ENCODE results near the gene ST7L.

ST7L gene

DNA sequence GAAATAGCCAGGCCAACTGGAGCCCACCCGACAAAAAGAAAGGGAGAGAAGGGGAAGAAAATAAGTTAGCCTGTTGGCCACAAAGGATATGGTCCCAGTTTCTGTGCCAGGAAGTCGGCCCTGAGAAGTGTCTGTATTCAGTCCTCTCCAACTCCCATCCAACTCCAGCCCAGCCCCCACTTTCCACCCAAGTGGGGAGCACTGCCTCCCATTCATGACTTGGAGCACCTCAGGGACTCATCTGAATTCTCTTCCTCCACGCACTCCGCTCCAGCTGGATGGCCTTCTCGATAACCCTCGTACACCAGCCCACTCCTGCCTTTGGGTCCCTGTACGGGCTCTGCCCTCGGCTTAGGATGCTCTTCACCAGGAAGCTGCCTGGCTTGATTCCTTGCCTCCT lies 112.2 kb downstream of the ST7L start:
- no peaks in the 10 kb centered on the region for H3K4me1 ChIP-seq (ENCODE audit: insufficient read depth, low read length)
- H3K4me3 ChIP-seq (ENCODE audit: low read depth in 1 of 2, low read length in 2 of 2), result no peak overlapping the region
- ATAC-seq (ENCODE audit: insufficient read depth, low read depth) (no peak), DNase-seq (no peak)
- no peak overlapping the region for H3K27ac ChIP-seq (ENCODE audit: low read length)
- no peaks in the 10 kb centered on the region for H4K20me1 ChIP-seq (ENCODE audit: insufficient read depth, low read length)
- H3K4me2 ChIP-seq (ENCODE audit: insufficient read depth, low read length), result no peak overlapping the region
- H2AFZ ChIP-seq (ENCODE audit: low read depth, low read length), result no peak overlapping the region
- no peaks in the 10 kb centered on the region for H3K79me2 ChIP-seq (ENCODE audit: insufficient read depth, low read length)
- no peak for TF ChIP-seq EZH2 (IDR thresholded peaks at IDR 0.05; ENCODE audit: borderline replicate concordance, low read depth, low read length, severe bottlenecking)
- TF ChIP-seq, protein P1, sequence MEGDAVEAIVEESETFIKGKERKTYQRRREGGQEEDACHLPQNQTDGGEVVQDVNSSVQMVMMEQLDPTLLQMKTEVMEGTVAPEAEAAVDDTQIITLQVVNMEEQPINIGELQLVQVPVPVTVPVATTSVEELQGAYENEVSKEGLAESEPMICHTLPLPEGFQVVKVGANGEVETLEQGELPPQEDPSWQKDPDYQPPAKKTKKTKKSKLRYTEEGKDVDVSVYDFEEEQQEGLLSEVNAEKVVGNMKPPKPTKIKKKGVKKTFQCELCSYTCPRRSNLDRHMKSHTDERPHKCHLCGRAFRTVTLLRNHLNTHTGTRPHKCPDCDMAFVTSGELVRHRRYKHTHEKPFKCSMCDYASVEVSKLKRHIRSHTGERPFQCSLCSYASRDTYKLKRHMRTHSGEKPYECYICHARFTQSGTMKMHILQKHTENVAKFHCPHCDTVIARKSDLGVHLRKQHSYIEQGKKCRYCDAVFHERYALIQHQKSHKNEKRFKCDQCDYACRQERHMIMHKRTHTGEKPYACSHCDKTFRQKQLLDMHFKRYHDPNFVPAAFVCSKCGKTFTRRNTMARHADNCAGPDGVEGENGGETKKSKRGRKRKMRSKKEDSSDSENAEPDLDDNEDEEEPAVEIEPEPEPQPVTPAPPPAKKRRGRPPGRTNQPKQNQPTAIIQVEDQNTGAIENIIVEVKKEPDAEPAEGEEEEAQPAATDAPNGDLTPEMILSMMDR (IDR thresholded peaks at IDR 0.05; ENCODE audit: borderline replicate concordance, extremely low read depth, low read length, poor library complexity, severe bottlenecking), result no peak
- H3K9me3 ChIP-seq (ENCODE audit: insufficient read depth, low read length, severe bottlenecking), result no peaks in the 10 kb centered on the region
- no peak overlapping the region for H3K9ac ChIP-seq (ENCODE audit: low read depth, low read length)
- peaks cover 15% of the 10 kb centered on the region for H3K27me3 ChIP-seq (ENCODE audit: insufficient read depth, low read length, poor library complexity)
- H3K36me3 ChIP-seq (ENCODE audit: insufficient read depth, low read length), result no peaks in the 10 kb centered on the region

DNA sequence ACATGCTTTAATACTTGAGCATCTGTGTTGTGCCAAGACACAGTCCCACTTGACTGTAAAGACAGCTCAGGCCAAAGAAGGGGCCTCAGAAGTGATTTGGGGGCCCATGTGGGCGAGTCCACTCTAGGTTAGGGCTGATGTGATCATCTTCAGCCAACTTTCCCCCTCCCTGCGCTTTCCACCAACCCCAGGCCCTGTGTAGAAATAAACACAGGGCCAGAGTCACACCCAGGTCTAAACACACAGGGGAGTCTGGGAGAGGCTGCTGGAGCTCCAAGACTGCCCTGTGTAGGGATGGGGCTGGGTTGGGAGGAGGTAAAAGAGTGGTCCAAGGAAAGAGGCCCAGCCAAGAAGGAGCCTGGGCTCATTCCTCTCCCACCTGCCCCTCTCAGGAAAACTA lies 112.6 kb downstream of the ST7L start:
- H3K9me3 ChIP-seq (ENCODE audit: insufficient read depth, low read length, severe bottlenecking), result no peaks in the 10 kb centered on the region
- H3K4me3 ChIP-seq (ENCODE audit: low read depth in 1 of 2, low read length in 2 of 2), result no peak overlapping the region
- no peak overlapping the region for H3K9ac ChIP-seq (ENCODE audit: low read depth, low read length)
- no peak overlapping the region for H3K4me2 ChIP-seq (ENCODE audit: insufficient read depth, low read length)
- H3K27me3 ChIP-seq (ENCODE audit: insufficient read depth, low read length, poor library complexity), result peaks cover 19% of the 10 kb centered on the region
- no peaks in the 10 kb centered on the region for H3K79me2 ChIP-seq (ENCODE audit: insufficient read depth, low read length)
- no peaks in the 10 kb centered on the region for H3K36me3 ChIP-seq (ENCODE audit: insufficient read depth, low read length)
- H2AFZ ChIP-seq (ENCODE audit: low read depth, low read length), result no peak overlapping the region
- ATAC-seq (ENCODE audit: insufficient read depth, low read depth) (no peak), DNase-seq (no peak)
- no peaks in the 10 kb centered on the region for H3K4me1 ChIP-seq (ENCODE audit: insufficient read depth, low read length)
- H4K20me1 ChIP-seq (ENCODE audit: insufficient read depth, low read length), result no peaks in the 10 kb centered on the region
- no peak overlapping the region for H3K27ac ChIP-seq (ENCODE audit: low read length)
- TF ChIP-seq, protein P1 (IDR thresholded peaks at IDR 0.05; ENCODE audit: borderline replicate concordance, extremely low read depth, low read length, poor library complexity, severe bottlenecking), result no peak
- TF ChIP-seq EZH2 (IDR thresholded peaks at IDR 0.05; ENCODE audit: borderline replicate concordance, low read depth, low read length, severe bottlenecking), result no peak

DNA sequence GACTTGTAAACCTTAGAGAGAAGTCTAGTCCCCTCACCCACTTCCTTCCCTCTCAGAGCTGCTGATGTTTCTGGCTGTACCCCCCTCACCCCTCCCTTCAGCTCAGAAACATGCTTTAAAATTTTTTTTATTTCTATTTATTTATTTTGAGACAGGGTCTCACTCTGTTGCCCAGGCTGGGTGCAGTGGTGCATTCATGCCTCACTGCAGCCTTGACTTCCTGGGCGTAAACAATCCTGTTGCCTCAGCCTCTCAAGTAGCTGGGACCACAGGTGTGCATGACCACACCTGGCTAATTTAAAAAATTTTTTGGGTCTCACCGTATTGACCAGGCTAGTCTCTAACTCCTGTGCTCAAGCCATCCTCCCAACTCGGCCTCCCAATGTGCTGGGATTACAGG lies 113.1 kb downstream of the ST7L start:
- ATAC-seq (ENCODE audit: insufficient read depth, low read depth) (no peak), DNase-seq (no peak)
- H3K4me3 ChIP-seq (ENCODE audit: low read depth in 1 of 2, low read length in 2 of 2), result no peak overlapping the region
- no peaks in the 10 kb centered on the region for H3K36me3 ChIP-seq (ENCODE audit: insufficient read depth, low read length)
- H3K4me2 ChIP-seq (ENCODE audit: insufficient read depth, low read length), result no peak overlapping the region
- H3K27me3 ChIP-seq (ENCODE audit: insufficient read depth, low read length, poor library complexity), result peaks cover 21% of the 10 kb centered on the region
- no peaks in the 10 kb centered on the region for H3K79me2 ChIP-seq (ENCODE audit: insufficient read depth, low read length)
- no peaks in the 10 kb centered on the region for H4K20me1 ChIP-seq (ENCODE audit: insufficient read depth, low read length)
- no peak overlapping the region for H3K9ac ChIP-seq (ENCODE audit: low read depth, low read length)
- no peaks in the 10 kb centered on the region for H3K4me1 ChIP-seq (ENCODE audit: insufficient read depth, low read length)
- TF ChIP-seq, protein P1 (IDR thresholded peaks at IDR 0.05; ENCODE audit: borderline replicate concordance, extremely low read depth, low read length, poor library complexity, severe bottlenecking), result no peak
- TF ChIP-seq EZH2 (IDR thresholded peaks at IDR 0.05; ENCODE audit: borderline replicate concordance, low read depth, low read length, severe bottlenecking), result no peak
- no peaks in the 10 kb centered on the region for H3K9me3 ChIP-seq (ENCODE audit: insufficient read depth, low read length, severe bottlenecking)
- no peak overlapping the region for H2AFZ ChIP-seq (ENCODE audit: low read depth, low read length)
- H3K27ac ChIP-seq (ENCODE audit: low read length), result no peak overlapping the region

DNA sequence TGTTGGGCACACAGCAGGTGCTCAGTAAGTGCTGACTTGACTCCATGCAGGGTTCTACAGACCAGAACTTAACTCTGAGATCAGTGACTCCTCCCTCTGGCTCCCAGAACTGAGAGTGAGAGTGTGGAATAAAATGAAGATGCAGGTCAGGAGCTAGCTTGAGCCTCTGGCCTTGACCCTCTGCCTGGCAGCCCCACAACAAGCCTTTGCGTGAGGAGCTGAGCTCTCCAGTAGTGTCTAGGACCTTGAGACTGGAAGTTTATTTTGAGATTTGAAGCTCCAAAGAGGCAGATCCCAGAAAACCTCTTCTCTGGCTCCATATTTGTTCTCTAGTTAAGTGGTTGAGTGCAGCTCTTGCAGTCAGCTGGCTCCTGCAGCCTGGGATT lies 113.5 kb downstream of the ST7L start:
- Histone ChIP-seq H3K9me3 (ENCODE audit: insufficient read depth, low read length, severe bottlenecking) (no peaks in the 10 kb centered on the region), H3K36me3 (ENCODE audit: insufficient read depth, low read length) (no peaks in the 10 kb centered on the region), H3K9ac (ENCODE audit: low read depth, low read length) (no peak overlapping the region), H3K27ac (ENCODE audit: low read length) (no peak overlapping the region), H3K4me3 (ENCODE audit: low read depth in 1 of 2, low read length in 2 of 2) (no peak overlapping the region), H3K4me1 (ENCODE audit: insufficient read depth, low read length) (no peaks in the 10 kb centered on the region), H3K79me2 (ENCODE audit: insufficient read depth, low read length) (no peaks in the 10 kb centered on the region), H3K4me2 (ENCODE audit: insufficient read depth, low read length) (no peak overlapping the region), H3K27me3 (ENCODE audit: insufficient read depth, low read length, poor library complexity) (peaks cover 21% of the 10 kb centered on the region), H2AFZ (ENCODE audit: low read depth, low read length) (no peak overlapping the region), H4K20me1 (ENCODE audit: insufficient read depth, low read length) (no peaks in the 10 kb centered on the region)
- TF ChIP-seq, protein P1 (IDR thresholded peaks at IDR 0.05; ENCODE audit: borderline replicate concordance, extremely low read depth, low read length, poor library complexity, severe bottlenecking), result no peak
- no peak for TF ChIP-seq EZH2 (IDR thresholded peaks at IDR 0.05; ENCODE audit: borderline replicate concordance, low read depth, low read length, severe bottlenecking)
- no peak for ATAC-seq (ENCODE audit: insufficient read depth, low read depth)
- DNase-seq, result no peak
